Measurements from ENCODE around the gene GPR78.

GRCh38 chr4:8580321-8581093 is at the start of gene GPR78:
- TF ChIP-seq ZNF350 (tag by site-specific recombination; IDR thresholded peaks at IDR 0.05) (no peak), ZNF488 (tag by site-specific recombination; IDR thresholded peaks at IDR 0.05) (no peak), CTCF (tag by site-specific recombination; IDR thresholded peaks at IDR 0.05) (no peak), TCF7L2 (IDR thresholded peaks at IDR 0.05; ENCODE audit: borderline replicate concordance, low read depth, low read length) (no peak), ZNF132 (tag by site-specific recombination; IDR thresholded peaks at IDR 0.05; ENCODE audit: borderline replicate concordance) (no peak), PRDM10 (tag by site-specific recombination; IDR thresholded peaks at IDR 0.05) (no peak)

Data from HEK293 (cell line).